HG03045 (cell line): Measurements from ENCODE around the gene OST4.

Experiments
- ATAC-seq: cut with Tn5 transposase; IDR thresholded peaks from one replicate; pipeline ENCODE4 v1.9.1; 2021; ENCODE audit warnings: mild to moderate bottlenecking, moderate library complexity; ENCODE audit not compliant: unreplicated experiment

Gene OST4

DNA sequence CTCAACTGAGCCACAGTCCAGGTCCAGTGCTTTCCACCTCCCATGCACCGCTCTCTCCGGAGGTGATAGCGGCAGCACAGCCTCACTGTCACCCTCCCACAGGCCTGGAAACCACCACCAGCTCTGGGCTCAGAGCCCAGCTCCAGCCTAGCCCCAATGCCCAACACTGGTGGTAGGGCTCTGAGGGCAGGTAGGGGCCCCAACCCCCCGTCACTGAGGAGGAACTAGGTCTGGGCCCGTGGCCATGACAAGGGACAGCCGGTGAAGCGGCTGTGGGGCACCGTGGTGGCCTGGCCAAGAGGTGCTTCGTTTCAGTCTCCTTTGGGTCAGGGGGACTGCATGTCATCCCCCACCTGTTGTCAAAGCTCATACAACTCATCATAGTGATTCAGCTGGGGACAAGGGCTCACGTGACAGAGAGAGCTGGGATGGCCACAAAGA, 44.2 kb downstream of the OST4 start:
- no peak for ATAC-seq

- no peak for ATAC-seq
Measured at GRCh38 chr2:27025861-27026851, 45.3 kb downstream of the OST4 start.

DNA sequence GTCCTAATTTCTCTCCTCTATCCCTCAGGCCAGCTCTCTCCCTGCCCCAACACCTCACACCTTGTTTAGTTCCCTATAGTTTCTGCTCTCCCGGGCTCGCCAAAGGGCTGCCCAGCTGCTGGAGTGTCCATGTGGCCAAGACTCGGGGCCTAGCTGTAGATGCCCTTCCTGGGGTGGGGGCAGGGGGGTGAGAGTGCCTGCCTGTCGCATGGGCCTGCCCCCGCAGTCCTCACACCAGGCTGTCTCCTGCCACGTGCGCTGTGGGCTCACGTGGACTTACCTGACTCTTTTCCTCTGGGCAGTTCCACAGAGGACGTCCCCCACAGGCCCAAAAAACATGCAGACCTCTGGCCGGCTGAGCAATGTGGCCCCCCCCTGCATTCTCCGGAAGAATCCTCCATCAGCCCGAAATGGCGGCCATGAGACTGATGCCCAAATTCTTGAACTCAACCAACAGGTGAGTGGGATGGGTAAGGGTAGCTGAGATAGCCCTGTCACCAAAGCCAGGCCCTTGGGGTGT, 46.1 kb downstream of the OST4 start:
- ATAC-seq, result no peak

GRCh38 chr2:27024812-27025211, 46.6 kb downstream of the OST4 start:
- ATAC-seq, result no peak

GRCh38 chr2:27024188-27024587, 47.3 kb downstream of the OST4 start:
- ATAC-seq, result no peak

DNA sequence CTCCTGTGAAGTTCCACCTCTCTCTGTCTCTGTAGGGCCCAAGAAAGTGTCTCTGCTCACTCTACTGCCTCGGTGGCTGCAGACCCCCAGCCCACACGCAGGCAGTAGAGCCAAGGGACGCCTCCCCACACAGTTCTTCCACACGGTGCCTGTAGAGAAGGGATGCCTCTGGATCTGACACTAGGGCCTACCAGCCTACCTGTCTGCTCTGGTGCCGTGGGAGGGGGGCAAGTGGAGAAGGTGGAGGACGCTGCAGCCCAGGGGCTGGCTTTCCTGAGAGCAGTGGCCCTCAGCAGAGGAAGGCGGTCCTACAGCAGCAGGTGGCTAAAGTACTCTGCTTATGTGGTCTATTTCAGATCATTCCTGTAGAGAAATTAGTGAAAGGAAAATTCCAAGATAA, 47.7 kb downstream of the OST4 start:
- ATAC-seq, result no peak

- ATAC-seq, result no peak
Measured at GRCh38 chr2:27021253-27022049, 50.0 kb downstream of the OST4 start.
